NCI-H1694 (cell line): ENCODE data around the gene ELOVL5.

ENCODE experiments used
- DNase-seq: peaks from one replicate; lab custom pipeline; 2025; lab: John Stamatoyannopoulos, UW

ELOVL5 gene

GRCh38 chr6:53269827-53270226 is 78.9 kb downstream of the ELOVL5 start:
- no peak for DNase-seq

- DNase-seq = no peak
These were observed 79.7 kb downstream of the ELOVL5 start for GRCh38 chr6:53268858-53269608.

GRCh38 chr6:53266553-53267090 is 82.1 kb downstream of the ELOVL5 start:
- no peak for DNase-seq

GRCh38 chr6:53264915-53265607 is 83.7 kb downstream of the ELOVL5 start:
- no peak for DNase-seq

GRCh38 chr6:53264337-53264736 is 84.4 kb downstream of the ELOVL5 start:
- no peak for DNase-seq

GRCh38 chr6:53263917-53264316 is 84.8 kb downstream of the ELOVL5 start:
- no peak for DNase-seq

- DNase-seq = no peak
These were observed 88.7 kb downstream of the ELOVL5 start for GRCh38 chr6:53259860-53260580.

- DNase-seq = no peak
These were observed 90.0 kb downstream of the ELOVL5 start for GRCh38 chr6:53258774-53259155.

GRCh38 chr6:53258076-53258773 is 90.5 kb downstream of the ELOVL5 start:
- no peak for DNase-seq

GRCh38 chr6:53257533-53257932 is 91.2 kb downstream of the ELOVL5 start:
- DNase-seq = no peak

- no peak for DNase-seq
These were observed 91.7 kb downstream of the ELOVL5 start for GRCh38 chr6:53257001-53257400.

- DNase-seq = no peak
These were observed 96.5 kb downstream of the ELOVL5 start for GRCh38 chr6:53252177-53252692.

- DNase-seq = no peak
These were observed 97.6 kb downstream of the ELOVL5 start for GRCh38 chr6:53251033-53251672.

- no peak for DNase-seq
These were observed 98.3 kb downstream of the ELOVL5 start for GRCh38 chr6:53250176-53251032.

GRCh38 chr6:53246924-53247323 is 101.8 kb downstream of the ELOVL5 start:
- DNase-seq = no peak

GRCh38 chr6:53244958-53245357 is 103.8 kb downstream of the ELOVL5 start:
- no peak for DNase-seq

- DNase-seq = no peak
These were observed 104.3 kb downstream of the ELOVL5 start for GRCh38 chr6:53244399-53244931.

- no peak for DNase-seq
These were observed 106.8 kb downstream of the ELOVL5 start for GRCh38 chr6:53241938-53242337.

- no peak for DNase-seq
These were observed 108.0 kb downstream of the ELOVL5 start for GRCh38 chr6:53240761-53241160.

- no peak for DNase-seq
These were observed 108.6 kb downstream of the ELOVL5 start for GRCh38 chr6:53240139-53240538.
